HG03520 (cell line): ENCODE data around the gene RSRC1.
"Not testable (repeated sequence)": the region's sequence is repeated elsewhere in the genome, so short reads cannot be mapped to it uniquely, and the experiment has no call there.

Experiments used
- ATAC-seq: cut with Tn5 transposase; IDR thresholded peaks from one replicate; pipeline ENCODE4 v1.9.1; 2021; ENCODE audit warnings: mild to moderate bottlenecking, moderate library complexity; ENCODE audit not compliant: unreplicated experiment

Gene RSRC1

DNA sequence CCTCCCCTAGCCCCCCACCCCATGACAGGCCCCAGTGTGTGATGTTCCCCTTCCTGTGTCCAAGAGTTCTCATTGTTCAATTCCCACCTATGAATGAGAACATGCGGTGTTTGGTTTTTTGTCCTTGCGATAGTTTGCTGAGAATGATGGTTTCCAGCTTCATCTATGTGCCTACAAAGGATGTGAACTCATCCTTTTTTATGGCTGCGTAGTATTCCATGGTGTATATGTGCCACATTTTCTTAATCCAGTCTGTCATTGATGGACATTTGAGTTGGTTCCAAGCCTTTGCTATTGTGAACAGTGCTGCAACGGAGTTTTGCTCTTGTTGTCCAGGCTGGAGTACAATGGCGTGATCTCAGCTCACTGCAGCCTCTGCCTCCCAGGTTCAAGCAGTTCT is 12.8 kb downstream of the RSRC1 start:
- not testable (repeated sequence) for ATAC-seq

DNA sequence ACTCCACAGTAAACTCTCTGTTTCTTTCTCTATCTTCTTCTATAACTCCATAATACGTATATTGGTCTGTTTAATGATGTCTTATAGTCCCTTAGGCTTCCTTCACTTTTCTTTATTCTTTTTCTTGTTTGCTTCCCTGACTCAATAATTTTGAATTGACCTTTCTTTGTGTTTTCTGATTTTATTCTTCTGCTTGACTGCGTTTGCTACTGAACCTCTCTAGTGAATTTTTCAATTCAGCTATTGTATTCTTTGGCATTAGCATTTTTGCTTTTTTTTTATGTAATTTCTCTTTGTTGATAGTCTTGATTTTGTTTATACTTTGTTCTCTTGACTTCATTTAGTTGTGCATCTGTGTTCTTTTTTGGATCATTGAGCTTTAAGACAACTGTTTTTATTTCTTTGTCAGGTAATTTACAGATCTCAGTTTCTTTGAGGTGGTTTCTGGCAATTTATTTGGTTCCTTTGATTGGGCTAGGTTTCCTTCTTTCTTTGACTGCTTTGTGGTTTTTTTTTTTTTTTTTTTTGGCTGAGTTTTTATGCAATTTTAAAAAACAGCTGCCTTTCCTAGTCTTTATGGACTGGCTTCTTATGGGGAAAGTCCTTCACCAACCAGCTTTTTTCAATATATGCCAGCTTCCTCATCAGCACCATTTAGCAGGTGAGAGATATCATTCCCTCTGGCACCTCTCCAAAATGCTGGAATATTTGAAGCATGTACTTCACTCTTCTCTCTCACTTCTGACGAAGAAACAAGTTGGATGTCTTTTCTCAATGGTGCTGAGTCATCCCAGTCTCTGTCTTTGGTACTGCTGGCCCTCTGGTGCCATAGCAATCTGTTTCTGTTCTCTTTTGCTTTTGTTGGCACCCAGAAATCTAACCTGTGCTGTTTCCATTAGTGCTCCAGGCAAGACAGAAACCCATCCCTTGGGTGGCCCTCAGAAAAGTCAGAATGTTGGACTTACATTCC is 17.6 kb downstream of the RSRC1 start:
- no peak for ATAC-seq

DNA sequence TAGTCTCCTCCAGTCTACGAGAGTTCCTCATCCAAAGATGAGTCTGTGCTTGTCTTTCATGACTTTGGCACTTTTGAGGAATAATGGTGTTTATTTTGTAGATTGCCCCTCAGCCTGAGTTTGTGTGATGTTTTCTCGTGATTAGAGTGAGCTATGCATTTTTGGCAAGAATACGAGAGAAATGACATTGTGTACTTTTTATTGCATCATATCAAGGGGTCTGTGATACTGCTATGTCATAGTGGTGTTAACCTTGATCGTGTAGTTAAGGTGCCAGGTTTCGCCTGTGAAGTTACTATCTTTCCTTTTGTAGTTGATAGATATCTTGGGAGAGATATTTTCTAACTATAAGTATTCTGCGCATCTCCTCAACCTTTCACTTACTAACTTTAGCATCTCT is 18.9 kb downstream of the RSRC1 start:
- ATAC-seq = no peak

DNA sequence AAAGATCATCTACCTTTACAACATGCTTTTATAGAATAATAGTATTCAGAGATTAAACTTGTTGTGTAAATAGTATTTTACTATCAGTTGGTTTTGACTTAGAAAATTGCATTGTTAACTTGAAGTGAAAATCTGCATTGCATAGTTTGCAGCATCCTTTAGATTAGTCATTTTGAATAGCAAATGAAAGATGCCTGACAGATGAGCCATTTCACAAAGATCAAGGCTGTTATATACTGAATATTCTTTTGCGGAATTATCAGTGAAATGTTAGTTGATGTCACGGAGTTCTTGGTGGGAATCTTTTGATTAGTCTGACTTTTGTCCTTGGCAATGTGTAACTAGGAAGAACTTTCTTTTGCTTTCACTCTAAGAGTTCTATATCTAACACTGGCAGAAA is 24.5 kb downstream of the RSRC1 start:
- ATAC-seq = no peak

DNA sequence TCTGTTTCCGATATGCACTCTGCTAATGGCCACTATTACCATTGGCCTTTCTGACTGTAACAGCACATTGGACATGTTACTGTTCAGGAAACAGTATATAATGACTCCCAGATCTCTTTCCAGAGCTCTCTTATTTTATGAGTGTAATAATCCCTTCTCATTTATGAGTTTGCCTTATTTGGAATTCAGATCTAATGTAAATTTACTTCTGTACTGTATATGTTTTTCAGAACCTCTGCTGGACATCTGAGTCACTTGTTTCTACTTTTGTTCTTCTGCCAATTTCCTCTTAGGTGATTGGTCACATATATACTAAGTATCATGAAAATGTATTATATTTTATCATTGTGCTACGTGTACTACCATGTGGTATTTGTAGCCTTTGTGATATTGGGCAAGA is 30.5 kb downstream of the RSRC1 start:
- ATAC-seq = no peak

DNA sequence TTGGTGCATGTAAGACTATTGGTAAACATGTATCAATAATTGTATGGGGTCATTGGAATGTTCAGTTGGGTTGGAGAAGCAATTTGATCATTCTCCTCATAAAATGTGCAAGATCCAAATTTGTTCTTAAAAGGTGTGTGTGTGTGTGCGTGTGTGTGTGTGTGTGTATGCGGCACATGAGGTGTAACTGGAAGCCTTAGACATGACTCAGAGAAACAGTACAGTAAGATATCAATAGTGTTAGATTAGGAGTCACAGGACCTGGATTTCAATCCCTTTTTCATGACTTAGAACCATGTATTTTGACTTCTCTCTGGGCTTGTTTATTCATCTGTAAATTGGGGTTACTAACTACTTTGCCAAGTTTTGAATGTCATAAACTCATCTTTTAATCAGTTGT is 38.3 kb downstream of the RSRC1 start:
- ATAC-seq = no peak

DNA sequence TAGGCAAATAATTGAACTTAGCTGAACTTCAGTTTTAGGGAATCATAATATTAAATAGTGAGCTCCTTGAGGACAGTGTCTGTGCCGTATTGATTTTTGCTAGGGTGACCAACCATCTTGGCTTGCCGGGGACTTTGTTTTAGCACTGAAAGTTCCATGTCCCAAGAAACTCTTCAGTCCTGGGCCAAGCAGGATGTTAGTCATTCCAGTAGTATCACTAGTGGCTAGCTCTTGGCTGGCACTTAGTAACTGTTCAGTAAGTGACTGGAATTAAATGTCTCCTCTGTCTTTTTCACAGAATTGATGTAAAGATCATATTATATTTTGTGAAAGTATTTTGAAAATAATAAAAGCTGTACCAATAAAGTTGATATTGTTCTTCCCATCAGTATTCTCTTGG is 42.3 kb downstream of the RSRC1 start:
- peak; percentile 63 for ATAC-seq

DNA sequence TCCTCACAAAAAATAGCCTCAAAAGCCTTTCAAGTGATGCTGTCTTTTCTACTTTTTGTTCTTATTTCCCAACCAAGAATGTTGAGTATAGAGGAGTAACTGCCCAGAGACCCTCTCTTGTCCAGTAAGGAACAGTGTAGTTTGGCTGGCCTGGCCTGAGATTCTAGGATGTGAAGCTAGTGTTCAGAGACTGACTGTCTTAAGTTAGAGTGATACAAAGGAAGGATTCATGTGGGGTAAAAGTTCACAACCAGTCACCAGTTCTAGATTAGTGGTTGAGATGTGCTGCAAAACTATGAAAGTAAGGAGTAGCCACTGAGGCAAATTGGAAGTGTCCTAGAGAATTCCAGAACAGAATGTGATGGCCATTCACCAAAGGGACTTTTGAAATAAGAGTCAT is 49.1 kb downstream of the RSRC1 start:
- no peak for ATAC-seq

DNA sequence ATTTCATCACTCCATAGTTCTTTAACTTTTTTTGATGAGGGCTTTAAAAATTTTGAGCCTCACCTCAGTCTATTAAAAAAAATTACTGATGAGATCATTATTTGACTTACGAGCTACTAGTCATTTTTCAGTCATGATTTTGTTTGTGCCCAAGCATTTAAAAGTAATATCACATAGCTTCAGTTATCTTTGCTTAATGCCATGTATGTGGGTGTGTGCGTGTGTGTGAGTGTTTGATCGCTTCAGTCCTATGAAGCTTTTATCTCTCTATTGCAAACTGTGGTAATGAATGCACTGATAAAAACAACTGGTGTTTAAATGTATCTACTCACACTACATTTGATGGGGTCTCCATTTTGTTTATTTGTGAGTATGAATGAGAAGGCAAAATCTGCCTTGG is 49.8 kb downstream of the RSRC1 start:
- ATAC-seq = no peak

DNA sequence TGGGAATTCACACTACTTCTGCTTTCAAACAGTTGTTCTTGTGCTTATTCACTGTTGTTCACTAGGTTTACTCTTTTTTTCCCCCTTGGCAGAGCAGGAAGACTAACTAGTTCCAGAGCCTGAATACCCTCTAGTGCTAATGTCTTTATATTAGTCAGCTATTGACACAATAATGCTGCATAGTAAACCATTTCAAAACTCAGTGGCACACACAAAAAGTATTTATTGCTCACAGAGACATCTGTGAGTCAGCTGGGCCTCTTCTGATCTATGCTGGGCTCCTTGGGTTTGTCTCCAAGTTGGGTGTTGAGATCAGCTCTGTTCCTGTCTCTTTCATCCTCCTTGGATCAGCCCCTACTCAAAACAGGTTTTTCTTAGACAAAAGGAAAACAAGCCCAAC is 51.1 kb downstream of the RSRC1 start:
- ATAC-seq = no peak

DNA sequence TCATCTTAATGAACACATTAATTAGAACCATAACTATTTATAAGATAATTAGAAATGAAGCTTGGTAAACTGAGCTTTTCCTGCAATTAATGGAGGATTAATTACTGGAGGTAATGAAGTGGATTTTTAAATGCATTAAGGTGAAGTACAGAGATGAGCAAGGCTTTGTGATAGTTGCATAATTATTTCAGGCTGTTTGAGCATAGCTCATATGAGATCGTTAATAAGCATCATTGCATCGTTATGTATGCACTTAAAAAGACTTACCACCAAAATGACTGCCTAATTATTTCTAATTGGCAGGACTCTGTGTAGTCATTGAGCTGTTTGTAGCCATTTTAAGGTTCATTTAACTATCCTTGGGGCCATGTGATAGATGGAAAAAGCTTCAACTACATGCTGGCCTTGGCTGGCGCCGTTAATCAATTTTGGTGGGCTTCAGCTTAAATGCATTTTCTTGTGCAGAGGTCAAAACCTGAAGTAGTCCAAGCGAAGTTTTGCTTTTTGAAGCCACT is 55.3 kb downstream of the RSRC1 start:
- ATAC-seq = no peak

DNA sequence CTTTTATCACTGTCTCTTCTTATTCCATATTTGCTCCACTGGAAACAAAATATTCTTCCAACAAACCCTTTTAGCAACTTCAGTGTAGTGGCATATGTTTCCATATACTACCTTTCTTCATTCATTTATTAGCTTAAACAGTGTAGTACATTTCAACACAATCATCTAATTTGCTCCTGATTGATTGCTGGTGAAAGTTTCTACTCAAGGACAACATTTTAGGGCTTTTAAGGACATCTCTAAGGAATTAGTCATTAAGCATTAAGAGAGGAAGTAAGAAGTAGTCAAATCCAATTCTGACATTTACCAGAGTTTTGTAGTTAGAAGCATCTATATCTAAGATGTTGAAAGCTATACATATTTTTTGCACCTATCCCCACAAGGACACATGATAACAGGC is 55.8 kb downstream of the RSRC1 start:
- ATAC-seq = no peak

DNA sequence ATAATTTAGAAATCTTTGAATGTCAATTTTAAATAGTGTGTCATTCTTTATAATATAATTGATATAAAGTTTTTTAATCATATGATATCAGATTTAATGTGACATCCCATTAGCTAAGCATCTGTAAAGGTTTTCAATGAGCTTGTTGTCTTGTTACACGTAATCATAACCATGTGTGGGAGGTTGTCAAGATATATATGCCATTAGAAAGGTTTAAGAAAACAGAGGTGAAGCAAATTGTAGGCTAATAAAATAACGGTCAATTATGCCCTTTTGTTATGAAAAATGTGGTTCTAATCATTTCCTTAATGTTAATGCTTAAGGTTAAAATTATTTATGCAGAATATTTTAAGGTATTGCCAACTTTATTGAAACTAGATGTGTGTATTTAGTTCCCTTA is 56.3 kb downstream of the RSRC1 start:
- ATAC-seq = no peak

DNA sequence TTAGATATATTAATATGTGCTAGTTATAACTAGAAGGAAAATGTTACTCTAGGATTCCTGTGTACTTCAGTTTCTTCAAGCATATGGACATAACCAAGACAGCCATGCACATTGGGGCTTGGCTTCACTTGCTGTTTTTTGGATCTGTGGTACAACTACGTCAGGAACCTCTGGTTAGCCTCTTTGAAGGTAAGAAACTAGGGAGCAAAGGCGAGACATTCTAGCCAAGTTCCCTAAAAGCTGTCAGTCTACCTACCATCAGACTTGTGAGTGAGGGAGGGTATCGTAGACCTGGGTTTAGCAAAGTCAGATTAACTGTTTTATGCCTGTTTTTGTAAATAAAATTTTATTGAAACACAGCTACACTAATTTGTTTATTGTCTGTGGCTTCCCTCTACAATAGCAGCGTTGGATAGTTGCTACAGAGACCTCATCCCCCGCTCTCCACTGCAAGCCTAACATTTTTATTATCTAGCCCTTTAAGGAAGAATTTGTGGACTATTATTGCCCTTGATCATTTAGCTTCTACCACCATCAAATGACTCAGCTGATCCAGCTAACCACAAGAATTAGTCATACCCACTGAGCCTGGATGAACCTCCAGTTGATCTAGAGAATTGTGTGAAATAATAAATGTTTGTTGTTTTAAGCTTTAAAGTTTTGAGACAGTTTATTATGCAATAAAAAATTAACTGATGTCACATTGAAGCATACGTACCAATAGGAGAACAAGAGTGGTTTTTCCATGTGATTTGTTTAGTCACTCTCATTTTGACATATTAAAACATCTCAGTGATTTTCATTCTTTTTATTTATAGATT is 58.1 kb downstream of the RSRC1 start:
- no peak for ATAC-seq

DNA sequence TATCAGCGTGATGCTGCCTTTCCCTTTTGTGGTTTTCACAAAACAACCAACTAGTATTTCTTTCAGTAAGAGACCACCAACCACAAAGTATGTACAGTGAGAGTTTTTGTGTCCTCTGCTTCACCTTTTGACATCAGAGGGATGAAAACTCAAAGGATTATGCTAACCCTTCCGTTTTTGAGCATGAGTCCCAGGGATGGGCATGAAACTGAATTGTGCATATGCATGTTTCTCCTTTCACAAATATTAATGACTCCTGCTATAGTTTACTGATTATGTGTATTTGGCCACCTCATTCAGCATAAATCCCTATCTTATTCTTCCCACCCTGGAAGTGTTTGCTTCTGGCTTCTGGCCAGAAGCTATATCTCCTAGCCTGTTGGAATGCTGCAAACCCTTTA is 59.2 kb downstream of the RSRC1 start:
- no peak for ATAC-seq

DNA sequence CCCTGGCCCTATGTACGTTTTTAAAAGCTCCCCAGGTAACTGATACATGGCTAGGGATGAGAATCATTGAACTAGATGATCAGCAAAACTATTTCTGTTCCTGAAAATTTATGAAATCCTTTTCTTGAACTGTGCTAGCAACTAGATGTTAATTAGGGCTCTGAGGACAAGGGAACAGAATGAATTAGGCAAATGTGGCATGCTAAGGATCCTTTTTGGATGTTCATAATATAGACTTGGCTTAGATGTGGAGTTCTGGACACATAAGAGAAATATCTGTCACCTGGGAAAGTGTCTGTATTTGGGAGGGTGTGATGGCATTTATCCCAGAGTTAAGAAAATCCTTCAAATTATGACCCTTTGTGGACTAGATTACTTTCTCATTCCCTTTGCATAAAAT is 71.2 kb downstream of the RSRC1 start:
- no peak for ATAC-seq

DNA sequence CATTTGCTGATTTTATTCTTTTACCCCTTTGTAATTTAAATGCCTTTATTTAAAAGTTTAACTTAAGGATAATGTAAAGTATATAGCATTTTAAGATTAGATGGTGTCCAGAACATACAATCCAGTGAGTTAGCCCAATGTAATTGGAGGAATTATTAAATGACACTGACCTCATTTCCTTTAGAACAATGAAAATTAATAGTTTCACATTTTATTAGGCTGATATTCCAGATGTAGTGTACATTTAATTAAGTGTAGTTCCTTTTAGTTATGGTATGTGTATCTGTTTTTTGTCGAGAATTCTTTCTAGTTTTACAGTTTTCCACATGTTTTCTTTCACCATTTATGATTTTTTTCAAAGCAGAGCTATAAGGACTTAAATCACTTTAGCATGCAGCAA is 75.8 kb downstream of the RSRC1 start:
- no peak for ATAC-seq

DNA sequence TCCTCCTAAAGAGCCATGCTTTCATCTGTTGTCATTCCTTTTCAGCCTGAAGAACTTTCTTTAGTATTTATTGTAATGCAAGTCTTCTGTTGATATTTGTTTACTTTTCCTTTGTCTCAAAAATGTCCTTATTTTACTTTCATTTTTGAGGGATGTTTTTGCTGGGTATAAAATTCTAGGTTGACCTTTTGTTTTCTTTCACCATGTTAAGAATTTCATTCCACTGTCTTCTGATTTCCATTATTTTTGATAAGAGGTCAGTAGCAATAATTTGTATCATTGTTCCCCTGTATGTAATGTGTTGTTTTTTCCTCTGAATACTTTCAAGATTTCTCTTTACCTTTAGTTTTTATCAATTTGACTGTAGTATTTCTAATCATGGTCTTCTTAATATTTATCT is 91.1 kb downstream of the RSRC1 start:
- no peak for ATAC-seq

DNA sequence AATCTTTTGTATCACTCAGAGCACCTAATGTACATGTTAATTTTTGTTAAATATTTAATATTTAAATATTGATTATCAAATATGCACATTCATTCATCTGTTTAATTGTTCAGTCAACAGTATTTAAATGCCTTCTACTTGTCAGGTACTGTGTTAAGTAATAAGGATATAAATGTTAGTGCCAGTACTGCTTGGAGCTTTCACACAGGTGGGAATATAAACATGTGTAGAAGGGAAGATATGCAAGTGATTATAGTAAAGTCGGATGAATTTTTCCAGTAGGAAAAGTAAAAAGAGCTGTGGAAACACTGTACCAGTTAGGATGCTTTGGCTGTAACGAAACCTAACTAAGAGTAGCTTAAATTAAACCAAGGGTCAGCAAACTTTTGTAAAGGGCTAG is 95.4 kb downstream of the RSRC1 start:
- ATAC-seq = no peak

DNA sequence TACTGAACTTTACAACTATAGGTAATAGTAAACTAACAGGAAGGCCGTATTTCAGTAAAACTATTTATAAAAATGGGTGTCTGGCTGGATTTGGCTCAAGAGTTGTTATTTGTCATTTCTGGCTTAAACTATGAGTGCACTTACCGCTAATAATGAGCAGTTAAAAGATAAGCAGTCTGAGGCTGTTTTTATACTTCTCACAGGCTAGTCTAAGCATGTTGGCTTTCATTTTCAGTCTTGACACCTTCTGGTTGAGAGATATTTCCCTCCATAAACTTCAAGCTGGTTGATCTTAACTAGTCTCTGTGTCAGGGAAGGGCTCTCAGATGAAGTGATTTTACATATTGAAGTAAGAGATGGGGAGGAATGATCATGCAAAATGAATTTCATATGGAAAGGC is 96.1 kb downstream of the RSRC1 start:
- ATAC-seq = peak; percentile 84

DNA sequence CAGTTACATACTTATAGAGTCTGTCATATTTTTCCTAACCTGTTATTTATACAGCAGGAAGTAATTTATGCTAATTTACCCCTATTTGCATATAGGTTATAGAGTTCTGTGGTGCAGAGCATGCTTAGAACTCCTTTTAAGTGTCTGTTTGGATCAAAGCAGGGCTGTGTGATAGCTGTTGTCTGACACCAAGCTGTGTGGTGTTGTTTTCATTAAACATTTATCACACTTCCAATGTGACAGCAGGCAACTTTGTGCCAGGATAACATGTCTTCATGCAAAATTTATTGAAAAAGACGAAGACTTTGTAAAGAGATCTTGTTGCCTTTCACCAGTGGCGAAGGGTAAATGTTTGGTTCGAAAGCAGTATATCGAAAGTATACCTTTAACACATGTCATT is 100.2 kb downstream of the RSRC1 start:
- no peak for ATAC-seq

DNA sequence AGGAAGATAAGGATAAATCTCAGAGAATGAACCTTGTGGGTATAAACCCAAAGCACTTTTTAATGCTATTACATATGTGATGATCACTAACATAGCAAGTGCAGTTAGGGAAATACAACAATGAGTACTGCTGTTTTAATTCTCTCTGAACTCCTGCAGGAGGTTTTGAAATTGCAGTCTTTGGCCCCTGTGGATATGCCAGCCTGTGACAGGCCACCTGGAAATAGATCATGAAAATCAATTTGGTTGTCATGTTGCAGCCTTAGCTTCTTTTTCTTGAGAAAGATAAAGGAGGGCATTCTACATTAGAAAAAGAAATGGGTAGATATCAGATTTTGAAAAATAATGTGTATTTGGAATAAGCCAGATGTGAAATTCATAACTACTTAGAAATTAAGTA is 103.6 kb downstream of the RSRC1 start:
- ATAC-seq = no peak
